Activated naive CD4-positive, alpha-beta T cell treated with anti-CD3 and anti-CD28 coated beads, Interleukin-2, amount 10 ng/mL, durations not matched to agents 7 days and 5 days (primary cell): Measurements from ENCODE around the gene USP12.

Experiments
- CTCF ChIA-PET: fragments of 350-600 bp; sonication (Branson Sonifier 250); formaldehyde crosslinking; loops from one replicate; lab custom pipeline; 2021; ENCODE audit warnings: antibody characterized with exemption; lab: Charles Lee
- DNase-seq: peaks from one replicate; pipeline ENCODE4 v3.0.0-alpha.2; 2020
- H3K27ac Mint-ChIP-seq: one replicate; pipeline ENCODE4 v1.8.0; 2021; ENCODE audit warnings: mild to moderate bottlenecking, moderate library complexity, mixed read lengths
- H3K27me3 Mint-ChIP-seq: one replicate; pipeline ENCODE4 v1.8.0; 2021; ENCODE audit warnings: mild to moderate bottlenecking, mixed read lengths
- H3K36me3 Mint-ChIP-seq: one replicate; pipeline ENCODE4 v1.8.0; 2021; ENCODE audit warnings: mixed read lengths
- H3K4me1 Mint-ChIP-seq: one replicate; pipeline ENCODE4 v1.8.0; 2021; ENCODE audit warnings: mixed read lengths
- H3K4me3 Mint-ChIP-seq: one replicate; pipeline ENCODE4 v1.8.0; 2021; ENCODE audit warnings: mild to moderate bottlenecking, moderate library complexity, mixed read lengths
- H3K9me3 Mint-ChIP-seq: one replicate; pipeline ENCODE4 v1.8.0; 2021; ENCODE audit warnings: mixed read lengths

Gene USP12

DNA sequence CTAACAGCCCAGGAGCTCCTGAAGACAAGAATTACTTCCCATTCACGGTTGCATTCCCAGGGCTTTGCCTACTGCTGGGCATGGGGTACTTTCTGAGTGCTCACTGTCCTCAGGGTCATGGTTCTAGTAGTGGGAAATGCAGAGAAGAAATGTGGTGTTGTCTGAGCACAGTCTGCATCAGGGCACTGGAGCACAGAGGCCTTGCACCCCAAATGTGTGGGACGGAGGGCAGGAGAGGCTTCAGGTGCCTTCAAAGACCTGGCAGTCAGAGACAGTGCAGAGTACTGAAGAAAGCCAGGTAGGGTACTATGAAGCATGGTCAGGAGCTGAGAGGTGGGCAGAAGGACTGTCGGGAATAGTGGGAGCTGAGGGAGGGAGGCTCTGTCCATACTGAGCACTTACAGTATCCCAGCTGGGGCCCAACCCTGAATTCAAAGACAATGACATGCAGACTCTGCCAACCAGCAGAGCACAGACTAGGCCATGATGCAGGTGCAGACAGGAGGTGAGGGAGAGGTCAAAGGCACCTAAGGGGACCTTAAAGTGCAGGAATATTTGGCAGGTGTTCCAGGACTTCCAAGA lies 144.4 kb downstream of the USP12 start:
- no peaks in the 10 kb centered on the region for H3K4me1 Mint-ChIP-seq
- H3K27ac Mint-ChIP-seq = no peak overlapping the region
- H3K9me3 Mint-ChIP-seq = no peaks in the 10 kb centered on the region
- no peak for DNase-seq
- peaks cover 13% of the 10 kb centered on the region for H3K27me3 Mint-ChIP-seq
- no peak overlapping the region for H3K4me3 Mint-ChIP-seq
- no peaks in the 10 kb centered on the region for H3K36me3 Mint-ChIP-seq
- CTCF ChIA-PET = no interaction called here

DNA sequence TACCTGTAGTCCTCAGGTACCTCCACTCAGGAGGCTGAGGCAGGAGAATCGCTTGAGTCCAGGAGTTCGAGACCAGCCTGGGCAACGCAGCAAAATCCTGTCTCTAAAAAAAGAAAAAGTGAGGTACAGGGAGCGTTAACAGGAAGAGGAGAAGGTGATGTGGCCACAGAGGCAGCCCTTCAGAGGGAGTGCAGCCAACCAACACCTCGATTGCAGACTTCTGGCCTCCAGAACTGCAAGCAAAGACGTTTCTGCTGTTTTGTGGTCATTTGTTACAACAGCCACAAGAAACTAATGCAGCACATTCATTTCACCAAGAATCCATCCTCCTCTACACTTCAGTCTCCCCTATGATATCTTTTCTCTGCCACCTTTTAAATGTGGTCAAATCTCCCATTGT lies 145.2 kb downstream of the USP12 start:
- Mint-ChIP-seq H3K4me1 (no peaks in the 10 kb centered on the region), H3K27me3 (peaks cover 13% of the 10 kb centered on the region), H3K4me3 (no peak overlapping the region), H3K36me3 (no peaks in the 10 kb centered on the region), H3K27ac (no peak overlapping the region), H3K9me3 (no peaks in the 10 kb centered on the region)
- CTCF ChIA-PET = no interaction called here
- no peak for DNase-seq

DNA sequence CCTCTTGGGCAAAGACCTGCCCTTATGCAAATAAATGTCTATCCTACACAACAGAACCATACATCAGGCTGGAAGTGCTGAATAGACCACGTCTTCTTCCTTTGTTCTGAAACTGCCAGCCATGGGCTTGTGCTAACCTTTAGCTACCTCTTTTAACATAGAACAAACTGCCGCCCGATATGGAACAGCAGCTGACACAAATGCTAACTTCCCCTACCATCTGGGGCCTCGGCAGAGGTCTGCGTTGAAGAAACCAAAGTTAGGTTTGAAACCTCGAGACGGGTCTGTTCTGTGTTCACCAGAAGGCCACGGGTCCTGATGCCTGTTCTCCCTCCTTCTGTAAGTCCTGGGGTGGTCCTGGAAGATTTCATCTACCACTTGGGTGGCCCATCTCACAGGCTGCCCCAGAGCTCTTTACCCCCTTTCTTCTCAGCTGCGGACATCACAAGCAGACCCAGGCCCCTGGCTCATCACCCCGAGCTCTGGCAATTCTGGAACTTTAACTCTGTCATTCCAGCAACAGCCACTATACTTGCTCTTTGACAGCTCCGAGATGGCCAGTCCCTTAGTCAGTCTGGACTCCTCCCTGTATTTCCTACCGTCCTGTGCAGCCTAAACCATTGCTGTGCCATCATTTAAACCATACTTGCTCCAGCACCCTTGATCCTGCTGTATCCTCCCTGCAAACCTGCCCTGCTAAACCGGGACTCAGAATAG lies 146.7 kb downstream of the USP12 start:
- no peak for DNase-seq
- Mint-ChIP-seq H3K27ac (no peak overlapping the region), H3K36me3 (no peaks in the 10 kb centered on the region), H3K9me3 (no peaks in the 10 kb centered on the region), H3K27me3 (peaks cover 9% of the 10 kb centered on the region), H3K4me3 (no peak overlapping the region), H3K4me1 (no peaks in the 10 kb centered on the region)
- CTCF ChIA-PET = interaction anchor here (1.0 kb wide), 1 partner anchor 40 kb away, joined by 3 read pairs; no protein-coding TSS in a partner anchor

DNA sequence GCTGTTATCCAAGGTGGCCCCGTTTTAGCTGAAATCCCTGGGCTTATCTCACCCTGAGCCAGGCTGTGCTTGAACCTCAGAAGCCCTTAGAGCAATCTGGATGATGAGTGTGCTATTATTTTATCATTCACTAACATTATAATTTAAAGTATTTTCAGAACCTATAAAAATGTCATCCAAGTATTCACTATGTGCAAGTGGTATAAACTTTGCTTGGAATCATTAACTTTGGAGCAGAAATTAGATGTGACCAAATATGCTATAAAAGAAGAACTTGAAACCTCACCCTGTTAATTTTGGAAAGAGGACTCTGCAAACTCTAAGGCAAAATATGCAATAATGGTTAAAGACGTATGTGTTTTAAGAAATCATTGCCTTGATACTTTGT lies 147.5 kb downstream of the USP12 start:
- Mint-ChIP-seq H3K27ac (no peak overlapping the region), H3K9me3 (no peaks in the 10 kb centered on the region), H3K36me3 (no peaks in the 10 kb centered on the region), H3K4me1 (no peaks in the 10 kb centered on the region), H3K4me3 (no peak overlapping the region), H3K27me3 (peaks cover 14% of the 10 kb centered on the region)
- DNase-seq = no peak
- CTCF ChIA-PET = no interaction called here

DNA sequence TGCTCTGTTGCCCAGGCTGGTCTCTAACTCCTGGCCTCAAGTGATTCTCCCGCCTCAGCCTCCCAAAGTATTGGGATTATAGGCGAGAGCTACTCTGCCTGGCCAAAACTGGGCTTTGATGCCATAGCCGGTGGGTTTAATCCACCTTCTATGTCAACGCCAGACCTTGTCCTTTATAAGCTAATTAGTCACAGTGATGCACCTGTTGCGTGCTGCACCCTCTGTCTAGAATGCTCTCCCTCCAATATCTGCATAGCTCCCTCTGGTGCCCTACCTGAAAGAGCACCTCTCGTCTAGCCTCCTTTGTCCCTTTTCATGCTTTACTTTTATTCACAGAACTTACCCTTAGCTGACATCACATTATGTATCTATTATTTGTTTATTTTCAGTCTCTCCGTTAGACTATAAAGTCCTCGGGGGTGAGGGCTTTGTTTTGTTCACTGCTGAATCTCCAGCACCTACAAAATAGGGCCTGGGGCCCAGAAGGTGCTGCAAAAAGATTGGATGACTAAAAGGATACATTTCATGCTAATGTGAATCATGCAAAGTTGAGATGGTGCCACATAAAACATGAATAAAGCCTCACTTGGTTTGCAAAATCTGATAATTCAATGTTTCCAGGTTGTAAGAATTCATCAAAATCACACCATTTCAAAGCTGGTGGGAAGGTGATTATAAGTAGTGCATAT lies 148.1 kb downstream of the USP12 start:
- Mint-ChIP-seq H3K4me1 (no peaks in the 10 kb centered on the region), H3K9me3 (no peaks in the 10 kb centered on the region), H3K27ac (no peak overlapping the region), H3K4me3 (no peak overlapping the region), H3K36me3 (no peaks in the 10 kb centered on the region), H3K27me3 (peaks cover 18% of the 10 kb centered on the region)
- DNase-seq = no peak
- CTCF ChIA-PET = no interaction called here

DNA sequence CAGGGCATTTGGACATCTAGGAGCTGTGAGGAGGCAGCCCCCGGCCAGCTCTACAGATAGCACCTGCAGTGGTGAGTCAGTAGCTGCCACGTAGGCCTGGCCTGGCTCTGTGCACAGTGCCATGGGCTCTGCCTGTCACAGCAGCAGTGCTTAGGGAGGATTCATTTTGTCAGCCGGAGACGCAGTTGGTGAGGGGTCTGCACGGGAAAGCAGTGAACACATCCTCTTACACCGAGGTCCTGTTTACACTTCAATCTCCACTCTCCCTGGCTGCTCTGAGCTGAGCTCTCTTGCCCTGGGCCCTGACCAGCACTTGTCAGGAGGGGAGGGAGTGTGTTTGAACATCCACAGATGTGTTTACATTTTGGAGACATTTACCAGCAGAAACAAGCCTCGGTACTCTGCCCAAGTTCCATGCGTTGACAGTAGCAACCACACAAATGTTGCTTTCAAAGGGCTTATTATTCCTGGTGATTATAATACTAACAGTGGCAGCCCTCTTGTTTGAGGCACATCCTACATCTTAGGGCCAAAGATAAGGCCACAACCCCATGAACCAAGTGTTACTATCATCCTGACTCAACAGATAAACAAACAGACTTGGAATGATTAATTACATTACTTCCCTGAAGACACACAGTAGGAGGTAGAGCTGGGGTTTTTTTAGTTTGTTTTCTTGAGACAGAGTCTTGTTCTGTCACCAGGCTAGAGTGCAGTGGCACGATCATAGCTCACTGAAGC lies 148.9 kb downstream of the USP12 start:
- CTCF ChIA-PET = no interaction called here
- Mint-ChIP-seq H3K4me1 (no peaks in the 10 kb centered on the region), H3K36me3 (no peaks in the 10 kb centered on the region), H3K27me3 (peaks cover 18% of the 10 kb centered on the region), H3K27ac (no peak overlapping the region), H3K9me3 (no peaks in the 10 kb centered on the region), H3K4me3 (no peak overlapping the region)
- no peak for DNase-seq

DNA sequence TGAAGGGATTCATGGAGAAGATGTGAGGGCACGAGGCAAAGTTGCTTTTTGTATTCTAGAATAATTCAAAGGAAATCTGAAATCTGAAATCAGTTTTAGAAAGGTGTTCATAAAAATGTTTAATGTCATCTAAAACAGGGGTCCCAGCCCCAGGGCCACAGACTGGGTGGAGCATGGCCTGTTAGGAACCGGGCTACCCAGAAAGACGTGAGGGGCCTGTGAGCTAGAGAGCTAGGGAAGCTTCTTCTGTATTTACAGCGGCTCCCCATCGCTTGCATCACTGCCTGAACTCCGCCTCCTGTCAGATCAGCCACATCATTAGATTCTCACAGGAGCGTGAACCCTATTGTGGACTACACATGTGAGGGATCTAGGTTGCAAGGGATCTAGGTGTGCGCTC lies 151.2 kb downstream of the USP12 start:
- H3K4me3 Mint-ChIP-seq = no peak overlapping the region
- H3K4me1 Mint-ChIP-seq = no peaks in the 10 kb centered on the region
- H3K9me3 Mint-ChIP-seq = no peaks in the 10 kb centered on the region
- CTCF ChIA-PET = no interaction called here
- no peak for DNase-seq
- H3K27me3 Mint-ChIP-seq = peaks cover 14% of the 10 kb centered on the region
- H3K27ac Mint-ChIP-seq = no peak overlapping the region
- H3K36me3 Mint-ChIP-seq = no peaks in the 10 kb centered on the region

DNA sequence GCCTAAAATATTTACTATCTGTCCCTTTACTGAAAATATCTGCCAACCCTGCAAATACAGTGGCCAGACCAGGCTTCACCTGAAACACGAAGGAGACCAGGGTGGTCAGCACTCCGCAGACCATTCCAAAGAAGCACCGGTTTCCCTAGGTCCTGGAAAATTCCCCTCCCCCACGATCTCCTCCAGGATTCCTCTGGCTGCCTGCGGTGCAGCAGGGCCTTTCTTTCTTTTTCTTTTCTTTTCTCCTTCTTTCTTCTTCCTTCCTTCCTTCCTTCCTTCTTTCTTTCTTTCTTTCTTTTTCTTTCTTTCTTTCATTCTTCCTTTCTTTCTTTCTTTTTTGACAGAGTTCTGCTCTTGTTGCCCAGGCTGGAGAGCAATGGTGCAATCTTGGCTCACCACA lies 152.7 kb downstream of the USP12 start:
- Mint-ChIP-seq H3K4me3 (no peak overlapping the region), H3K9me3 (no peaks in the 10 kb centered on the region), H3K27ac (no peak overlapping the region), H3K36me3 (no peaks in the 10 kb centered on the region), H3K27me3 (peaks cover 9% of the 10 kb centered on the region), H3K4me1 (no peaks in the 10 kb centered on the region)
- CTCF ChIA-PET = no interaction called here
- DNase-seq = no peak

DNA sequence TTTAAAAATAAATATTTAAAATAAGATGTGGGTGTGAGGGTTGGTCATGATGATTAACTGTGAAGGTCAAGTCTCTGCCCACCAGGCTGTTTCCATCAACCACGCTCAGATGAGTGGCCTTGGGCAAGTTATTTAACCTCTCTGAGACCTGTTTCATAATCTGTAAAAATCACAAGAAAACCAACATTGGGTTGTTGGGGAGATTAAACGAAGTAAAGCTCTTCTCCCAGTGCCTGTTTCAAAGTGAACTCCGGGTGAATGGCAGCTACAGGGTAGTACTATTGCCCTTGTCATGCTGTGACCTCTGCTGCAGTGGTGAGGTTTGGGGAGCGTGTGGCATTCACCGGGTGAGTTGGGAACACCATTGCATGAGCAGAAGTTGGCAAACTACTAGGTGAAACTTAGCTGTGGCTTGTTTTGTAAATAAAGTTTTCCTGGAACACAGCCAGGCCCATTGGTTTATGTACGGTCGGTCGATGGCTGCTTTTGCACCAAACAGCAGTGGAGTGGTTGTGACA lies 153.2 kb downstream of the USP12 start:
- H3K9me3 Mint-ChIP-seq = no peaks in the 10 kb centered on the region
- H3K27me3 Mint-ChIP-seq = peaks cover 9% of the 10 kb centered on the region
- no peak for DNase-seq
- no peaks in the 10 kb centered on the region for H3K4me1 Mint-ChIP-seq
- H3K27ac Mint-ChIP-seq = no peak overlapping the region
- no peaks in the 10 kb centered on the region for H3K36me3 Mint-ChIP-seq
- CTCF ChIA-PET = no interaction called here
- no peak overlapping the region for H3K4me3 Mint-ChIP-seq

DNA sequence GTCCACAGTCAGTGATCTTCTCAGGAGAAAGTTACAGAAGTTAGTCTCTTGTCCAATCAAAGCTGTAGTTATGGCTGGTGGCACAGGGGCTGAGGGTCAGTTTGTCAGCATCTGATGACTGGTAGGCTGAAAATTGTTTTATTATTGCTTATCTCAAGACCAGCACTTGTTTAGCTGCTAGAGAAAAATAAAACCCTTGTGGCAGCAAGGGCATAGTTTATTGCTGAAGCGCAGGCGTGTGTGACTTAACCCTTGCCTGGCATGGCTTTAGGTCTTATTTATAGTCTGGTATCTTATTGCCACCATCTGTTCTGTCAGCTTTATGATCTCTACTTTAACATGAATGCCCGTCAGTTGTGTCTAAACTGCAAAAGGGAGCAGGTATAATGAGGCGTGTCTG lies 154.7 kb downstream of the USP12 start:
- CTCF ChIA-PET = no interaction called here
- no peak for DNase-seq
- Mint-ChIP-seq H3K9me3 (no peaks in the 10 kb centered on the region), H3K4me3 (no peak overlapping the region), H3K36me3 (no peaks in the 10 kb centered on the region), H3K27ac (no peak overlapping the region), H3K27me3 (peaks cover 10% of the 10 kb centered on the region), H3K4me1 (no peaks in the 10 kb centered on the region)
